ENCODE measurements around the gene OXCT1. TPM values are rescaled to one million over a fixed set of nuclear protein-coding genes. Genes with fewer than 3 reads are reported as not detected.

Gene OXCT1
- total RNA-seq, 1 experiment from 2014 or later, result 65.9 TPM

GRCh38 chr5:41790038-41790776 lies 80.0 kb downstream of the OXCT1 start:
- Histone ChIP-seq H3K4me3 (no peak overlapping the region), H3K27me3 (no peaks in the 10 kb centered on the region), H3K9me3 (replicated peaks) (no peaks in the 10 kb centered on the region), H3K36me3 (peaks cover 10% of the 10 kb centered on the region; the same call in 1 of the 2 replicates), H3K27ac (peak overlapping the region; percentile 93), H3K4me1 (peaks cover 67% of the 10 kb centered on the region)
- DNase-seq, result peak in 1 of 2 experiments; percentile 38

GRCh38 chr5:41789434-41789833 lies 80.8 kb downstream of the OXCT1 start:
- Histone ChIP-seq H3K27ac (peak overlapping the region; percentile 93), H3K4me3 (no peak overlapping the region), H3K4me1 (peaks cover 59% of the 10 kb centered on the region), H3K27me3 (no peaks in the 10 kb centered on the region), H3K9me3 (replicated peaks) (no peaks in the 10 kb centered on the region), H3K36me3 (peaks cover 10% of the 10 kb centered on the region; the same call in 1 of the 2 replicates)
- peak in 1 of 2 experiments; percentile 60 for DNase-seq

GRCh38 chr5:41788941-41789368 lies 81.3 kb downstream of the OXCT1 start:
- Histone ChIP-seq H3K9me3 (replicated peaks) (no peaks in the 10 kb centered on the region), H3K4me1 (peaks cover 54% of the 10 kb centered on the region), H3K27me3 (no peaks in the 10 kb centered on the region), H3K27ac (peak overlapping the region; percentile 93), H3K36me3 (peaks cover 10% of the 10 kb centered on the region; the same call in 1 of the 2 replicates), H3K4me3 (no peak overlapping the region)
- DNase-seq, result peak; percentile 25 to 65

GRCh38 chr5:41787265-41787664 lies 83.0 kb downstream of the OXCT1 start:
- H3K27me3 ChIP-seq, result no peaks in the 10 kb centered on the region
- no peak overlapping the region for H3K27ac ChIP-seq
- peak in 1 of 2 experiments; percentile 21 for DNase-seq
- peaks cover 38% of the 10 kb centered on the region for H3K4me1 ChIP-seq
- no peaks in the 10 kb centered on the region for H3K9me3 ChIP-seq (replicated peaks)
- H3K36me3 ChIP-seq, result peaks cover 21% of the 10 kb centered on the region; the same call in 1 of the 2 replicates
- H3K4me3 ChIP-seq, result no peak overlapping the region

GRCh38 chr5:41785061-41785460 lies 85.2 kb downstream of the OXCT1 start:
- H3K27me3 ChIP-seq, result no peaks in the 10 kb centered on the region
- no peaks in the 10 kb centered on the region for H3K9me3 ChIP-seq (replicated peaks)
- H3K27ac ChIP-seq, result no peak overlapping the region
- H3K4me3 ChIP-seq, result no peak overlapping the region
- DNase-seq, result no peak
- peaks cover 27% of the 10 kb centered on the region for H3K4me1 ChIP-seq
- H3K36me3 ChIP-seq, result peaks cover 23% of the 10 kb centered on the region; the same call in 1 of the 2 replicates

- Histone ChIP-seq H3K9me3 (replicated peaks) (no peaks in the 10 kb centered on the region), H3K27me3 (no peaks in the 10 kb centered on the region), H3K4me1 (no peaks in the 10 kb centered on the region), H3K27ac (no peak overlapping the region), H3K36me3 (0 out of 2 replicates have a peak, but pooled peaks cover 12% of the 10 kb centered on the region), H3K4me3 (no peak overlapping the region)
- DNase-seq, result no peak
Observed at GRCh38 chr5:41778410-41778809, 91.8 kb downstream of the OXCT1 start.

GRCh38 chr5:41776435-41776834 lies 93.8 kb downstream of the OXCT1 start:
- H3K9me3 ChIP-seq (replicated peaks), result no peaks in the 10 kb centered on the region
- no peak for DNase-seq
- H3K36me3 ChIP-seq, result peaks cover 3% of the 10 kb centered on the region; the same call in 1 of the 2 replicates
- no peaks in the 10 kb centered on the region for H3K27me3 ChIP-seq
- H3K4me3 ChIP-seq, result no peak overlapping the region
- H3K27ac ChIP-seq, result no peak overlapping the region
- no peaks in the 10 kb centered on the region for H3K4me1 ChIP-seq

GRCh38 chr5:41773799-41774198 lies 96.4 kb downstream of the OXCT1 start:
- no peaks in the 10 kb centered on the region for H3K9me3 ChIP-seq (replicated peaks)
- H3K4me1 ChIP-seq, result no peaks in the 10 kb centered on the region
- no peak overlapping the region for H3K27ac ChIP-seq
- H3K27me3 ChIP-seq, result no peaks in the 10 kb centered on the region
- no peak for DNase-seq
- peaks cover 3% of the 10 kb centered on the region; the same call in 1 of the 2 replicates for H3K36me3 ChIP-seq
- no peak overlapping the region for H3K4me3 ChIP-seq

- DNase-seq, result no peak
Observed at GRCh38 chr5:41772785-41773442, 97.3 kb downstream of the OXCT1 start.

GRCh38 chr5:41772056-41772455 lies 98.2 kb downstream of the OXCT1 start:
- no peak for DNase-seq
- H3K27me3 ChIP-seq, result no peaks in the 10 kb centered on the region
- H3K4me1 ChIP-seq, result no peaks in the 10 kb centered on the region
- H3K9me3 ChIP-seq (replicated peaks), result no peaks in the 10 kb centered on the region
- H3K4me3 ChIP-seq, result no peak overlapping the region
- H3K27ac ChIP-seq, result no peak overlapping the region
- H3K36me3 ChIP-seq, result peaks cover 3% of the 10 kb centered on the region; the same call in 1 of the 2 replicates

More at GRCh38 chr5:41772785-41773442, 97.3 kb downstream of the OXCT1 start:
- Histone ChIP-seq H3K36me3 (peaks cover 3% of the 10 kb centered on the region; the same call in 1 of the 2 replicates), H3K4me1 (no peaks in the 10 kb centered on the region), H3K27me3 (no peaks in the 10 kb centered on the region), H3K27ac (no peak overlapping the region), H3K9me3 (replicated peaks) (no peaks in the 10 kb centered on the region), H3K4me3 (no peak overlapping the region)

- H3K27me3 ChIP-seq, result no peaks in the 10 kb centered on the region
- H3K27ac ChIP-seq, result no peak overlapping the region
- H3K9me3 ChIP-seq (replicated peaks), result no peaks in the 10 kb centered on the region
- peaks cover 5% of the 10 kb centered on the region; the same call in 1 of the 2 replicates for H3K36me3 ChIP-seq
- DNase-seq, result no peak
- no peaks in the 10 kb centered on the region for H3K4me1 ChIP-seq
- H3K4me3 ChIP-seq, result no peak overlapping the region
Observed at GRCh38 chr5:41770799-41771198, 99.4 kb downstream of the OXCT1 start.

GRCh38 chr5:41768692-41769091 lies 101.5 kb downstream of the OXCT1 start:
- Histone ChIP-seq H3K4me3 (no peak overlapping the region), H3K4me1 (peaks cover 11% of the 10 kb centered on the region), H3K27ac (no peak overlapping the region), H3K9me3 (replicated peaks) (no peaks in the 10 kb centered on the region), H3K36me3 (peaks cover 2% of the 10 kb centered on the region; the same call in 1 of the 2 replicates), H3K27me3 (no peaks in the 10 kb centered on the region)
- DNase-seq, result no peak

- DNase-seq, result no peak
- H3K4me1 ChIP-seq, result peaks cover 38% of the 10 kb centered on the region
- H3K27ac ChIP-seq, result no peak overlapping the region
- no peak overlapping the region for H3K4me3 ChIP-seq
- peaks cover 18% of the 10 kb centered on the region for H3K36me3 ChIP-seq
- H3K27me3 ChIP-seq, result no peaks in the 10 kb centered on the region
- no peaks in the 10 kb centered on the region for H3K9me3 ChIP-seq (replicated peaks)
Observed at GRCh38 chr5:41764650-41765049, 105.6 kb downstream of the OXCT1 start.

GRCh38 chr5:41763574-41763973 lies 106.7 kb downstream of the OXCT1 start:
- no peaks in the 10 kb centered on the region for H3K27me3 ChIP-seq
- H3K9me3 ChIP-seq (replicated peaks), result no peaks in the 10 kb centered on the region
- H3K4me1 ChIP-seq, result peaks cover 38% of the 10 kb centered on the region
- DNase-seq, result no peak
- H3K36me3 ChIP-seq, result peaks cover 21% of the 10 kb centered on the region
- no peak overlapping the region for H3K4me3 ChIP-seq
- H3K27ac ChIP-seq, result peak overlapping the region; percentile 82

- DNase-seq, result peak; percentile 81 to 89
Observed at GRCh38 chr5:41763081-41763480, 107.1 kb downstream of the OXCT1 start.

More at GRCh38 chr5:41763081-41763480, 107.1 kb downstream of the OXCT1 start:
- Histone ChIP-seq H3K4me1 (peaks cover 38% of the 10 kb centered on the region), H3K9me3 (replicated peaks) (no peaks in the 10 kb centered on the region), H3K27me3 (no peaks in the 10 kb centered on the region), H3K36me3 (peaks cover 22% of the 10 kb centered on the region), H3K4me3 (peak overlapping the region; percentile 6), H3K27ac (peak overlapping the region; percentile 82)
